Stimulated activated effector memory CD8-positive, alpha-beta T cell treated with anti-CD3 and anti-CD28 coated beads, Interleukin-12 subunit alpha, Interleukin-12 subunit beta, amount 100 ng/mL, for 72 hours (primary cell): ENCODE results near the gene ZNF490.
"Not testable (repeated sequence)": the region's sequence is repeated elsewhere in the genome, so short reads cannot be mapped to it uniquely, and the experiment has no call there.

ENCODE experiments used
- ATAC-seq: fragments of 150-1000 bp; cut with Tn5 transposase; 2 replicates; pipeline ENCODE4 v1.10.0; 2021
- DNase-seq, 2 donors: peaks; one replicate each; pipeline ENCODE4 v3.0.0; 2021 to 2022; ENCODE audit warnings: low spot score in 2 of 2
- H3K27ac Mint-ChIP-seq: one replicate; pipeline ENCODE4 v1.8.0; 2022; ENCODE audit warnings: mild to moderate bottlenecking, mixed read lengths
- H3K36me3 Mint-ChIP-seq: one replicate; pipeline ENCODE4 v1.8.0; 2022; ENCODE audit warnings: mild to moderate bottlenecking, mixed read lengths
- H3K4me1 Mint-ChIP-seq: one replicate; pipeline ENCODE4 v1.8.0; 2022; ENCODE audit warnings: mixed read lengths
- H3K4me3 Mint-ChIP-seq: one replicate; pipeline ENCODE4 v1.8.0; 2022; ENCODE audit warnings: mild to moderate bottlenecking, mixed read lengths
- H3K9me3 Mint-ChIP-seq: one replicate; pipeline ENCODE4 v1.8.0; 2022; ENCODE audit warnings: mixed read lengths

ZNF490 gene

GRCh38 chr19:12580180-12580694 lies 30.4 kb downstream of the ZNF490 start:
- Mint-ChIP-seq H3K9me3 (peaks cover 5% of the 10 kb centered on the region), H3K4me3 (no peak overlapping the region), H3K36me3 (peaks cover 51% of the 10 kb centered on the region), H3K4me1 (no peaks in the 10 kb centered on the region), H3K27ac (no peak overlapping the region)
- ATAC-seq: no peak
- DNase-seq: no peak

GRCh38 chr19:12578641-12579040 lies 32.0 kb downstream of the ZNF490 start:
- DNase-seq: no peak
- H3K9me3 Mint-ChIP-seq: peaks cover 5% of the 10 kb centered on the region
- ATAC-seq: no peak
- no peak overlapping the region for H3K4me3 Mint-ChIP-seq
- H3K4me1 Mint-ChIP-seq: peaks cover 8% of the 10 kb centered on the region
- no peak overlapping the region for H3K27ac Mint-ChIP-seq
- peaks cover 51% of the 10 kb centered on the region for H3K36me3 Mint-ChIP-seq

GRCh38 chr19:12574036-12574435 lies 36.6 kb downstream of the ZNF490 start:
- H3K36me3 Mint-ChIP-seq: peaks cover 5% of the 10 kb centered on the region
- ATAC-seq (no peak), DNase-seq (no peak)
- H3K27ac Mint-ChIP-seq: peak overlapping the region; percentile 37
- H3K4me1 Mint-ChIP-seq: peaks cover 8% of the 10 kb centered on the region
- no peaks in the 10 kb centered on the region for H3K9me3 Mint-ChIP-seq
- H3K4me3 Mint-ChIP-seq: no peak overlapping the region

GRCh38 chr19:12567951-12568350 lies 42.7 kb downstream of the ZNF490 start:
- H3K9me3 Mint-ChIP-seq: no peaks in the 10 kb centered on the region
- ATAC-seq (no peak), DNase-seq (no peak)
- H3K36me3 Mint-ChIP-seq: no peaks in the 10 kb centered on the region
- H3K4me1 Mint-ChIP-seq: peaks cover 6% of the 10 kb centered on the region
- H3K27ac Mint-ChIP-seq: no peak overlapping the region
- no peak overlapping the region for H3K4me3 Mint-ChIP-seq

GRCh38 chr19:12566380-12566779 lies 44.2 kb downstream of the ZNF490 start:
- not testable (repeated sequence) for H3K4me3 Mint-ChIP-seq, H3K36me3 Mint-ChIP-seq, H3K27ac Mint-ChIP-seq, DNase-seq, ATAC-seq, H3K4me1 Mint-ChIP-seq, H3K9me3 Mint-ChIP-seq

GRCh38 chr19:12564016-12564664 lies 46.5 kb downstream of the ZNF490 start:
- Mint-ChIP-seq H3K4me3 (peak overlapping the region; percentile 15), H3K4me1 (peaks cover 6% of the 10 kb centered on the region)

GRCh38 chr19:12555456-12555930 lies 55.1 kb downstream of the ZNF490 start:
- H3K27ac Mint-ChIP-seq: no peak overlapping the region
- H3K4me1 Mint-ChIP-seq: peaks cover 13% of the 10 kb centered on the region
- H3K4me3 Mint-ChIP-seq: no peak overlapping the region
- peaks cover 10% of the 10 kb centered on the region for H3K36me3 Mint-ChIP-seq
- H3K9me3 Mint-ChIP-seq: no peaks in the 10 kb centered on the region
- ATAC-seq (no peak), DNase-seq (no peak)

More at GRCh38 chr19:12564016-12564664, 46.5 kb downstream of the ZNF490 start:
- ATAC-seq: peak; percentile 85
- no peaks in the 10 kb centered on the region for H3K9me3 Mint-ChIP-seq
- no peaks in the 10 kb centered on the region for H3K36me3 Mint-ChIP-seq
- DNase-seq: peak; percentile 95 to 98
- H3K27ac Mint-ChIP-seq: no peak overlapping the region

- Mint-ChIP-seq H3K27ac (peak within 1 kb of the TSS; percentile 89), H3K36me3 (peaks cover 29% of the 10 kb centered on the region), H3K4me1 (peaks cover 36% of the 10 kb centered on the region), H3K9me3 (no peaks in the 10 kb centered on the region), H3K4me3 (peak within 1 kb of the TSS; percentile 91)
- ATAC-seq (peak; percentile 99), DNase-seq (peak; percentile 79 to 95)
Observed at GRCh38 chr19:12551060-12551832, 59.4 kb downstream of the ZNF490 start, which contains the start of gene ZNF564. Gene ZNF564 (minus strand): TSS chr19:12551482. CDS start chr19:12551332, 150 bp downstream.

GRCh38 chr19:12546903-12547302 lies 63.7 kb downstream of the ZNF490 start:
- ATAC-seq (no peak), DNase-seq (no peak)
- peak overlapping the region; percentile 30 for H3K27ac Mint-ChIP-seq
- no peak overlapping the region for H3K4me3 Mint-ChIP-seq
- H3K9me3 Mint-ChIP-seq: no peaks in the 10 kb centered on the region
- H3K36me3 Mint-ChIP-seq: peaks cover 28% of the 10 kb centered on the region
- peaks cover 62% of the 10 kb centered on the region for H3K4me1 Mint-ChIP-seq

- Mint-ChIP-seq H3K4me3 (no peak overlapping the region), H3K4me1 (peaks cover 56% of the 10 kb centered on the region), H3K36me3 (peaks cover 21% of the 10 kb centered on the region), H3K27ac (peak overlapping the region; percentile 59), H3K9me3 (no peaks in the 10 kb centered on the region)
- DNase-seq (no peak), ATAC-seq (no peak)
Observed at GRCh38 chr19:12546068-12546467, 64.5 kb downstream of the ZNF490 start.

- peaks cover 56% of the 10 kb centered on the region for H3K4me1 Mint-ChIP-seq
- DNase-seq: no peak
- H3K9me3 Mint-ChIP-seq: no peaks in the 10 kb centered on the region
- peak overlapping the region; percentile 59 for H3K27ac Mint-ChIP-seq
- H3K4me3 Mint-ChIP-seq: no peak overlapping the region
- peaks cover 28% of the 10 kb centered on the region for H3K36me3 Mint-ChIP-seq
- no peak for ATAC-seq
Observed at GRCh38 chr19:12545267-12545666, 65.3 kb downstream of the ZNF490 start.

GRCh38 chr19:12544401-12544876 lies 66.2 kb downstream of the ZNF490 start:
- Mint-ChIP-seq H3K4me1 (peaks cover 51% of the 10 kb centered on the region), H3K4me3 (peak overlapping the region; percentile 22), H3K27ac (peak overlapping the region; percentile 43), H3K36me3 (peaks cover 32% of the 10 kb centered on the region), H3K9me3 (no peaks in the 10 kb centered on the region)
- DNase-seq: no peak
- ATAC-seq: peak; percentile 72

- H3K27ac Mint-ChIP-seq: no peak overlapping the region
- DNase-seq (no peak), ATAC-seq (peak; percentile 69)
- no peak overlapping the region for H3K4me3 Mint-ChIP-seq
- no peaks in the 10 kb centered on the region for H3K9me3 Mint-ChIP-seq
- peaks cover 34% of the 10 kb centered on the region for H3K36me3 Mint-ChIP-seq
- H3K4me1 Mint-ChIP-seq: peaks cover 46% of the 10 kb centered on the region
Observed at GRCh38 chr19:12543855-12544254, 66.8 kb downstream of the ZNF490 start.
